K562 (cell line): ENCODE data around the gene FRMD4B. TPM values are rescaled to one million over a fixed set of nuclear protein-coding genes. Genes with fewer than 3 reads are reported as not detected.

Experiments used
- ATAC-seq: fragments of 200-7000 bp; cut with Tn5 transposase; 3 replicates; pipeline ENCODE4 v1.9.1; 2020; ENCODE audit warnings: moderate library complexity
- BruUV-seq: library from RNA; stranded (reverse); fragments of 400-500 nt; replicated peaks from 2 replicates; lab custom pipeline; 2021; lab: Mats Ljungman, UMichigan
- CTCF ChIA-PET: fragments of 300-600 bp; formaldehyde crosslinking; extraction: SDS; loops from one replicate; lab custom pipeline; 2021; ENCODE audit warnings: low intra/inter-chr PET ratio; lab: Yijun Ruan, JAX
- POLR2A ChIA-PET: fragments of 300-600, 350-650 bp; sonication (Branson Sonifier 250); formaldehyde crosslinking; extraction: SDS; loops from one replicate; lab custom pipeline; 2021; ENCODE audit warnings: antibody characterized with exemption, inconsistent platforms; lab: Yijun Ruan, JAX
- DNase-seq, 4 experiments: peaks; one replicate each; pipeline versions ENCODE4 v3.0.0 to v3.0.0-alpha.2; 2011 to 2018; ENCODE audit warnings: low spot score in 3 of 4, mixed read lengths in 3 of 4; ENCODE audit errors: extremely low read depth in 1 of 4
- FAIRE-seq: peaks from 2 replicates; lab custom pipeline; 2011; peaks lifted over from hg19 to GRCh38; lab: Jason Lieb, UNC
- H2AFZ ChIP-seq: 2 replicates; pipeline ENCODE4 v1.6.0; 2011; ENCODE audit warnings: low read depth, low read length, control low read depth, inconsistent platforms
- H3K27ac ChIP-seq: fragments of 200-600 bp; 3 replicates; pipeline ENCODE4 v1.8.0; 2011; ENCODE audit warnings: low read depth, mild to moderate bottlenecking, control low read depth, inconsistent platforms, low read length, moderate library complexity, mixed read lengths; ENCODE audit errors: extremely low read depth
- H3K27me3 ChIP-seq, 2 experiments: fragments of 300-600 bp in 1 of 2; 2 replicates in 1 of 2; 3 replicates in 1 of 2; pipeline versions ENCODE4 v1.6.0 to v1.8.0; 2011; ENCODE audit warnings: inconsistent platforms in 2 of 2, low read length in 2 of 2, mild to moderate bottlenecking in 1 of 2, mixed read lengths in 1 of 2, moderate library complexity in 1 of 2; ENCODE audit not compliant: control insufficient read depth in 2 of 2, insufficient read depth in 2 of 2
- H3K36me3 ChIP-seq: fragments of 300-600 bp; 3 replicates; pipeline ENCODE4 v1.8.0; 2011; ENCODE audit warnings: mild to moderate bottlenecking, low read length, inconsistent platforms; ENCODE audit not compliant: control insufficient read depth, insufficient read depth
- H3K4me1 ChIP-seq, 2 experiments: fragments of 200-600 bp in 1 of 2; replicated peaks in 1 of 2; 2 replicates in 1 of 2; 3 replicates in 1 of 2; pipeline versions ENCODE4 v1.5.1 to v1.8.0; 2011; ENCODE audit warnings: inconsistent platforms in 2 of 2, low read length in 2 of 2, mild to moderate bottlenecking in 1 of 2, mixed read lengths in 1 of 2, moderate library complexity in 1 of 2; ENCODE audit not compliant: control insufficient read depth in 2 of 2, insufficient read depth in 2 of 2
- H3K4me2 ChIP-seq: 2 replicates; pipeline ENCODE4 v1.6.1; 2011; ENCODE audit warnings: low read length, control low read depth, inconsistent platforms, mixed read lengths; ENCODE audit not compliant: insufficient read depth
- H3K4me3 ChIP-seq: fragments of 200-600 bp; sonication (generic), shearing (Covaris generic); 2 replicates; pipeline ENCODE4 v1.5.1; 2016; ENCODE audit warnings: control low read depth, inconsistent platforms
- H3K79me2 ChIP-seq: fragments of 200-600 bp; 3 replicates; pipeline ENCODE4 v1.8.0; 2011; ENCODE audit warnings: low read length, inconsistent platforms; ENCODE audit not compliant: control insufficient read depth, insufficient read depth
- H3K9ac ChIP-seq, 2 experiments: 2 replicates each; pipeline versions ENCODE4 v1.6.0 to v1.6.1; 2011; ENCODE audit warnings: low read depth in 2 of 2, low read length in 2 of 2, control low read depth in 1 of 2, inconsistent platforms in 1 of 2, mild to moderate bottlenecking in 1 of 2, mixed read lengths in 1 of 2; ENCODE audit not compliant: insufficient read depth in 1 of 2
- H3K9me1 ChIP-seq: one replicate; pipeline ENCODE4 v1.6.0; 2011; ENCODE audit warnings: inconsistent platforms, mild to moderate bottlenecking, low read length, moderate library complexity; ENCODE audit not compliant: control insufficient read depth, insufficient read depth
- H3K9me3 ChIP-seq: replicated peaks from 2 replicates; pipeline ENCODE4 v1.5.1; 2011; ENCODE audit warnings: low read depth, low read length, inconsistent platforms; ENCODE audit not compliant: control insufficient read depth, insufficient read depth
- H4K20me1 ChIP-seq: replicated peaks from 2 replicates; pipeline ENCODE4 v1.6.1; 2011; ENCODE audit warnings: low read length, inconsistent platforms, mixed read lengths; ENCODE audit not compliant: control insufficient read depth, insufficient read depth
- E4F1 ChIP-seq: fragments of 250-450 bp; sonication (Bioruptor Pico); IDR thresholded peaks from 2 replicates; pipeline ENCODE4 v1.5.0; 2021; ENCODE audit warnings: mild to moderate bottlenecking, borderline replicate concordance
- ILF3 ChIP-seq: fragments of 450-650 bp; IDR thresholded peaks from 2 replicates; pipeline ENCODE4 v1.6.1; 2018; ENCODE audit warnings: antibody characterized with exemption, mild to moderate bottlenecking, moderate library complexity, borderline replicate concordance
- JUN ChIP-seq, 2 experiments: sonication (generic) in 1 of 2; formaldehyde crosslinking in 1 of 2; IDR thresholded peaks; 2 replicates each; pipeline versions ENCODE4 v1.6.1 to v1.8.0; 2012 to 2022; ENCODE audit warnings: borderline replicate concordance in 2 of 2, mild to moderate bottlenecking in 2 of 2, improper control_type of control experiment in 1 of 2, low read depth in 1 of 2, low read length in 1 of 2, missing genetic modification reagents in 1 of 2
- OTX1 ChIP-seq: fragments of 450-650 bp; formaldehyde crosslinking; IDR thresholded peaks from 2 replicates; pipeline ENCODE4 v1.4.0; 2022; ENCODE audit warnings: mild to moderate bottlenecking
- RBFOX2 ChIP-seq: fragments of 200-400 bp; formaldehyde crosslinking; IDR thresholded peaks from 2 replicates; pipeline ENCODE4 v1.6.1; 2017; ENCODE audit warnings: low read depth, mild to moderate bottlenecking, low read length, moderate library complexity
- RBM17 ChIP-seq: fragments of 200-400 bp; formaldehyde crosslinking; IDR thresholded peaks from 2 replicates; pipeline ENCODE4 v1.6.1; 2017; ENCODE audit warnings: low read depth, mild to moderate bottlenecking, low read length, borderline replicate concordance
- SP2 ChIP-seq: IDR thresholded peaks from 2 replicates; pipeline ENCODE4 v1.6.1; 2011; ENCODE audit warnings: mild to moderate bottlenecking, low read depth, low read length, moderate library complexity; ENCODE audit not compliant: poor library complexity, severe bottlenecking; ENCODE audit errors: extremely low read depth
- STAT5B ChIP-seq: fragments of 250-450 bp; sonication (Bioruptor Pico); IDR thresholded peaks from 2 replicates; pipeline ENCODE4 v1.8.0; 2021; ENCODE audit warnings: mild to moderate bottlenecking, inconsistent platforms
- ZBTB17 ChIP-seq: fragments of 450-650 bp; formaldehyde crosslinking; IDR thresholded peaks from 2 replicates; pipeline ENCODE4 v1.4.0; 2020; ENCODE audit warnings: mild to moderate bottlenecking
- ZFP30 ChIP-seq: fragments of 250-450 bp; sonication (Bioruptor Pico); IDR thresholded peaks from 2 replicates; pipeline ENCODE4 v1.8.0; 2022; ENCODE audit warnings: moderate library complexity, mild to moderate bottlenecking, inconsistent platforms, borderline replicate concordance
- WGBS: fragments of 100-300 bp; shearing (Covaris generic); methylation state at CpG from one replicate; pipeline ENCODE4 v1.1.6; 2016; ENCODE audit warnings: low coverage, mixed read lengths; ENCODE audit not compliant: insufficient coverage; ENCODE audit errors: missing lambda C conversion rate; 5-methylcytosine and 5-hydroxymethylcytosine counted together
- in situ Hi-C: fragments of 300-500 bp; cut with MboI; formaldehyde crosslinking; loops from 4 replicates; pipeline ENCODE4 v1.15.0; 2018; ENCODE audit warnings: inconsistent platforms, mixed read lengths
- intact Hi-C: fragments of 100-400 bp; cut with micrococcal nuclease; formaldehyde crosslinking; loops from 2 replicates; pipeline ENCODE4 v1.14.2; 2022
- polyA plus RNA-seq, 8 experiments: library from polyadenylated mRNA; depleted of rRNA in 4 of 8; stranded (reverse) in 5 of 8; unstranded in 3 of 8; fragments of >200 nt; fragmentation: Nextera tagmentation in 2 of 8; fragmentation: Illumina TruSeq in 1 of 8; extraction: Ambion mirVana in 2 of 8; extraction: Trizol in 1 of 8; gene quantifications; 2 replicates each; pipeline versions ENCODE4 v1.2.1 to v1.2.3, GENCODE V29; 2011 to 2014; ENCODE audit warnings: inconsistent platforms in 1 of 8, missing spikeins in 1 of 8
- total RNA-seq, 7 experiments: library from RNA; depleted of rRNA in 6 of 7; stranded (reverse); fragments of >200 nt in 6 of 7; fragmentation: Illumina TruSeq in 2 of 7; extraction: Trizol in 2 of 7; gene quantifications; 2 replicates each; pipeline versions ENCODE4 v1.2.1 to v1.2.3, GENCODE V29; 2011 to 2021; ENCODE audit warnings: low replicate concordance in 1 of 7

Gene FRMD4B
- total and polyA plus RNA-seq, 9 of the 15 experiments (the other 6 are each of a cell fraction or from before 2014, with no cell fraction given) = 0.03 to 0.09 (median 0.04) TPM; not detected in 3

- H4K20me1 ChIP-seq = no peaks in the 10 kb centered on the region; the same call in 1 of the 2 replicates
- intact Hi-C loops (no loop called here), in situ Hi-C loops (no loop called here)
- no peak overlapping the region for H3K27ac ChIP-seq
- FAIRE-seq = no peak
- no peak for DNase-seq
- BruUV-seq = no TSS peak
- H2AFZ ChIP-seq = no peak overlapping the region
- H3K4me1 ChIP-seq = no peaks in the 10 kb centered on the region
- 0% methylated on average over 2 of the region's 2 CpGs for WGBS
- ChIA-PET POLR2A (interaction anchor here (0.6 to 0.9 kb wide), 3 partner anchors 12 to 353 kb away, joined by 3 read pairs; no protein-coding TSS in a partner anchor), CTCF (no interaction called here)
- H3K9me1 ChIP-seq = no peaks in the 10 kb centered on the region
- no peaks in the 10 kb centered on the region for H3K27me3 ChIP-seq
- no peak for TF ChIP-seq STAT5B (CRISPR knock-in tag)
- TF ChIP-seq ZBTB17 = no peak
- TF ChIP-seq SP2 = no peak
- no peak for TF ChIP-seq JUN (IDR thresholded peaks at IDR 0.05; ENCODE audit: borderline replicate concordance, low read depth, low read length)
- no peak for TF ChIP-seq JUN (CRISPR knock-in tag; IDR thresholded peaks at IDR 0.05; ENCODE audit: borderline replicate concordance)
- TF ChIP-seq RBM17 = no peak
- TF ChIP-seq RBFOX2 = no peak
- no peak for TF ChIP-seq OTX1 (CRISPR knock-in tag)
- no peak for TF ChIP-seq E4F1
- TF ChIP-seq ZFP30 (CRISPR knock-in tag) = no peak
- no peak for TF ChIP-seq ILF3
- H3K4me3 ChIP-seq = no peak overlapping the region
- no peaks in the 10 kb centered on the region for H3K36me3 ChIP-seq
- H3K4me2 ChIP-seq = no peak overlapping the region
- ATAC-seq = no peak
- no peak overlapping the region for H3K9ac ChIP-seq
- H3K79me2 ChIP-seq = no peaks in the 10 kb centered on the region
- no peaks in the 10 kb centered on the region for H3K9me3 ChIP-seq
Measured at GRCh38 chr3:69376731-69377130, 9.2 kb downstream of the FRMD4B start.
